ENCODE data around the gene KLF8.
A peak's percentile ranks its signal among the peaks of the same experiment; 100 is the strongest.

KLF8 gene

DNA sequence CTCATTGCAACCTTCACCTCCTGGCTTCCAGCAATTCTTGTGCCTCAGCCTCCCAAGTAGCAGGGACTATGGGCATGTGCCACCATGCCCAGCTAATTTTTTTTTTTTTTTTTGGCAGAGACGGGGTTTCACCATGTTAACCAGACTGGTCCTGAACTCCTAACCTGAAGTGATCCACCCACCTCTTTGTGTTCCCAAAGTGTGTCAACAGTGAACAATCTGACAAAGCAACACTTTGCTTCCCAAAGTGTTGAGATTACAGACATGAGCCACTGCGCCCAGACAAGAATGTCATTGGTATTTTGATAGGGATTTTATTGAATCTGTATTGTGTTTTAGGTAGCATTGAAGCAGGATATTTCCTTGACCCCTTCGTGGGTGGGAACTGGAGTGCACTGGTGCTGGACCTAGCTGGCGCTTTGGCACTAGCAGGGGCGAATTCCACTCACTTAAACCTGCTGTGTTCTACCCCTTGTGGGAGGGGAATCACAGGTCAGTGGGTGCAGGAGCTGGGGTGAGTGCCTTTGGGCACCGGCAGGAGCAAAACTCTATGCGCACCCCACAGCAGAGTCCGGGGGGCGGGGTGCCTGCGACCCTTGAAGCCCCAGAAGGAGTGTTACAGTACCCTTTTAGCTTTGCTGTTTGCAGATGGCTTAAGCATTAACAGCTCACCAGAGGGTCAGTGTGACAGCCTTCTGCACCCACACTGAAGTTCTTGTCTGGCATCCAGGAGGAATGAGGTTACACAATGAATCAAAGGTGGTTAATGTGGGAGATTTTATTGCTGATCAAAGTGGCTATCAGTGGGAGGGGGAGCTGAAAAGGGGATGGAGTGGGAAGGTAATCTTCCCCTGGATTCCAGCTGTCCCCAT is 21.9 kb downstream of the KLF8 start:
- no peak for DNase-seq (ENCODE audit: low read depth)
- TF ChIP-seq, protein P1, sequence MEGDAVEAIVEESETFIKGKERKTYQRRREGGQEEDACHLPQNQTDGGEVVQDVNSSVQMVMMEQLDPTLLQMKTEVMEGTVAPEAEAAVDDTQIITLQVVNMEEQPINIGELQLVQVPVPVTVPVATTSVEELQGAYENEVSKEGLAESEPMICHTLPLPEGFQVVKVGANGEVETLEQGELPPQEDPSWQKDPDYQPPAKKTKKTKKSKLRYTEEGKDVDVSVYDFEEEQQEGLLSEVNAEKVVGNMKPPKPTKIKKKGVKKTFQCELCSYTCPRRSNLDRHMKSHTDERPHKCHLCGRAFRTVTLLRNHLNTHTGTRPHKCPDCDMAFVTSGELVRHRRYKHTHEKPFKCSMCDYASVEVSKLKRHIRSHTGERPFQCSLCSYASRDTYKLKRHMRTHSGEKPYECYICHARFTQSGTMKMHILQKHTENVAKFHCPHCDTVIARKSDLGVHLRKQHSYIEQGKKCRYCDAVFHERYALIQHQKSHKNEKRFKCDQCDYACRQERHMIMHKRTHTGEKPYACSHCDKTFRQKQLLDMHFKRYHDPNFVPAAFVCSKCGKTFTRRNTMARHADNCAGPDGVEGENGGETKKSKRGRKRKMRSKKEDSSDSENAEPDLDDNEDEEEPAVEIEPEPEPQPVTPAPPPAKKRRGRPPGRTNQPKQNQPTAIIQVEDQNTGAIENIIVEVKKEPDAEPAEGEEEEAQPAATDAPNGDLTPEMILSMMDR (conservative IDR thresholded peaks at IDR 0.05; ENCODE audit: control insufficient read depth, insufficient read depth, low read depth, low read length): no peak

DNA sequence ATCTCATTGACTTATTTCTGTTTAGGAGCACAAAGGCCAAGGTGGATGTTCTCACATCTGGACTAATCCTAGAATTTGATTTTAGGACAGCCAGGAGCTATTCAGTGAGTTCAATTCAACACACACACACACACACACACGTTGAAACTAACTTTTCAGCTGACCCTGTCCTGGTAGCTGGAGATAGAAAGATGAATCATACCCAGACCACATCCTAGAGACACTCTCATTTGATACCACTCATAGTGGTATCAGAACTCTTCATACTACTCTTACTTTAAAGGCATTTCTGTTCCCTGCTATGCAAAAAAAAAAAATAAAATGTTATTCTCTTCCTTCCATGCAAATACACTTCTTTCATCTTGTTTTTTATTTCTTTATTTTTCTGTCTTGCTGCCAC is 36.7 kb downstream of the KLF8 start:
- DNase-seq (ENCODE audit: low read depth): peak; percentile 28
- TF ChIP-seq, protein P1 (conservative IDR thresholded peaks at IDR 0.05; ENCODE audit: control insufficient read depth, insufficient read depth, low read depth, low read length): no peak
- no peak overlapping the region for H3K4me3 ChIP-seq (ENCODE audit: control insufficient read depth, low read depth, low read length)

More for the DNA sequence above, 21.9 kb downstream of the KLF8 start:
- H3K4me3 ChIP-seq (ENCODE audit: control insufficient read depth, low read depth, low read length): no peak overlapping the region

DNA sequence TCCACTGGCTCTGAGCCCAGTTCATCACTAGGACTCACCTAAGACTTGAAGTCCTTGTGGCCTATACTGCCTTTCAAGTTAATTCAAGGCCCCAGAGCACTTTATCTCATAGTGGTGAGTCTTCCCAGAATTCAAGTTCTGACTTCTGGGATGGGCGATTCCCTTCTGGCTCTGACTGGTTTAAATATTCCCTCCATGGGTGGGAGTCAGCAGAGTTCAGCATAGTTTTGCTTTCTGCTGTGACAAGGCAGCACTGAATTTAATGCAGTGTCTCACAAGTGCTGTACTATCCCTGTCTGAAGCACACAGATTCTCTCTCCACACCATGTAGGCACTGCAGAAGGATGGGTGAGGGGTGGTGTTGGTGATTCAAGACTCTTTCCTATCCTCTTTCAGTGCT is 46.5 kb downstream of the KLF8 start:
- TF ChIP-seq, protein P1 (conservative IDR thresholded peaks at IDR 0.05; ENCODE audit: control insufficient read depth, insufficient read depth, low read depth, low read length): no peak
- no peak overlapping the region for H3K4me3 ChIP-seq (ENCODE audit: control insufficient read depth, low read depth, low read length)
- no peak for DNase-seq (ENCODE audit: low read depth)

DNA sequence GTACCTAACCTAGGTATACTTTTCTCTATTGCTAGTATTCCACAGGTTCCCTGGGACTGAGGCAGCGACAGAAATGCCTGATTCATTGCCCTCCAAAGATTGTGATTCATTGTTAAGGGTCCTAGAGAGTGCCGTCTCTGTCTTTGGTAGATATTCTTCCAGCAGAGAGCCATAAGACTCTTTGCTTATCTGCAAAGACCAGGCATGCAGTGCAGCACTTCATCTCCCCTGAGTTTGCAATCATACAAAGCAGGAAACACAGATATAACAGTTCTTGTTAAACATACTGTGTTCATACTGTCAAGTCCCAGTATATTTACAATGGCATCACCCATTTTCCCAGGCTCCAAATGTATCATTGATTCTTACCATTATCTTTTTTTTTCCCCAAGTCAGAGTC is 47.7 kb downstream of the KLF8 start:
- no peak for DNase-seq (ENCODE audit: low read depth)
- TF ChIP-seq, protein P1 (conservative IDR thresholded peaks at IDR 0.05; ENCODE audit: control insufficient read depth, insufficient read depth, low read depth, low read length): no peak
- H3K4me3 ChIP-seq (ENCODE audit: control insufficient read depth, low read depth, low read length): no peak overlapping the region

DNA sequence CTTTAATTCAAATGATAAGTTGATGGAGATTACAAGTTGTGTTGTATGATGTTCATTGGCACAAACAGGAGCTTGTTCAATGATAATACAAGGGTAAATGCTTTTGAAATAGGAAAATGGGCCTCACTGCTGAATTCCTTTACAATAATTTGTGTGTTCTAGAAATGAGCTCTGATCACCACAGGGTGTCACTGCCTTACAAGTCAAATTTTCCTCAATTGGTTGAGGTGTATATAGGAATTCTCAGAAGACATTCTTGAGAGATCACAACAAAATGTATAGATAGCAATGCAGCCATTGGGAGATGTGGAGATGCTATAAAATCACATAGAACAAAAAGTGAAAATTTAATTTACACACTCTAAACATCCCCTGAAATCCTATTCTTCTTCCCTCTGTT is 49.6 kb downstream of the KLF8 start:
- TF ChIP-seq, protein P1 (conservative IDR thresholded peaks at IDR 0.05; ENCODE audit: control insufficient read depth, insufficient read depth, low read depth, low read length): peak; percentile 16
- no peak overlapping the region for H3K4me3 ChIP-seq (ENCODE audit: control insufficient read depth, low read depth, low read length)
- DNase-seq (ENCODE audit: low read depth): peak; percentile 23

DNA sequence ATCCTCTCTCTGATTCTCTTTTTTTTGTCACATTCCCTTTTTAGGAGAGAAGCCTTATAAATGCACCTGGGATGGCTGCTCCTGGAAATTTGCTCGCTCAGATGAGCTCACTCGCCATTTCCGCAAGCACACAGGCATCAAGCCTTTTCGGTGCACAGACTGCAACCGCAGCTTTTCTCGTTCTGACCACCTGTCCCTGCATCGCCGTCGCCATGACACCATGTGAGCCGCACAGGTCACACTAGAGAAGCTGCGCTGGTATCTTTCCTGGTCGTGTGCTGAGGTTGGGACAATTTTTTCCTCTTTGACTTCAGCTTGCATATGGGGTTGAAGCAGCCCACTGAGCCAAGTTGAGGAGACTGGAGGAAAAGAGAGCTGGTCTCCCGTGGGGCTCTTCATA is 52.1 kb downstream of the KLF8 start:
- DNase-seq (ENCODE audit: low read depth): no peak
- TF ChIP-seq, protein P1 (conservative IDR thresholded peaks at IDR 0.05; ENCODE audit: control insufficient read depth, insufficient read depth, low read depth, low read length): no peak
- H3K4me3 ChIP-seq (ENCODE audit: control insufficient read depth, low read depth, low read length): no peak overlapping the region

All from fibroblast of mammary gland (primary cell).